ENCODE measurements around the gene CHMP1B.

Gene CHMP1B

GRCh38 chr18:11868230-11868629 is 17.0 kb downstream of the CHMP1B start:
- in situ Hi-C loops (cut with MboI; ENCODE audit: low pct_unique_long_range_greater_than_20kb, low sequenced_read_pairs, unreplicated experiment), result no loop called here
- no peak for TF ChIP-seq CTCF (IDR thresholded peaks at IDR 0.05; ENCODE audit: extremely low read depth, insufficient read depth, missing control alignments)
- no peak for DNase-seq (ENCODE audit: low spot score)

DNA sequence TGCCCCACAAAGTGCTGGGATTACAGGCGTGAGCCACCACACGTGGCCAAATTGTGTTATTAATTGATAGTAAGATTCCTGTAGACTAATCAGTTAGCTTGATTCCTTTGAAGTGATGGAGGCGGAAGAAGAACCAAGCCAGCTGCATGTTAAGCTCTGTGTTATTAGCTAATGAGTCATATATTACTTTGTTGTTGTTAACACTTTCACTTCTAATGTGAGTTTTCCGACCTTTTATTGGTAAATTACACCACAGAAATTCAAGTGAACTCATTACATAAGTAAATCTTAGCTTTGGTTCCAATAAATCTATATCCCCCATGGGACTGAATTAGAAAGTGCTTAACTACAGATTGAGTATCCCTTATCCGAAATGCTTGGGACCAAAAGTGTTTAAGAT is 20.3 kb downstream of the CHMP1B start:
- in situ Hi-C loops (cut with MboI; ENCODE audit: low pct_unique_long_range_greater_than_20kb, low sequenced_read_pairs, unreplicated experiment), result no loop called here
- TF ChIP-seq CTCF (IDR thresholded peaks at IDR 0.05; ENCODE audit: extremely low read depth, insufficient read depth, missing control alignments), result no peak
- DNase-seq (ENCODE audit: low spot score), result peak; percentile 57

DNA sequence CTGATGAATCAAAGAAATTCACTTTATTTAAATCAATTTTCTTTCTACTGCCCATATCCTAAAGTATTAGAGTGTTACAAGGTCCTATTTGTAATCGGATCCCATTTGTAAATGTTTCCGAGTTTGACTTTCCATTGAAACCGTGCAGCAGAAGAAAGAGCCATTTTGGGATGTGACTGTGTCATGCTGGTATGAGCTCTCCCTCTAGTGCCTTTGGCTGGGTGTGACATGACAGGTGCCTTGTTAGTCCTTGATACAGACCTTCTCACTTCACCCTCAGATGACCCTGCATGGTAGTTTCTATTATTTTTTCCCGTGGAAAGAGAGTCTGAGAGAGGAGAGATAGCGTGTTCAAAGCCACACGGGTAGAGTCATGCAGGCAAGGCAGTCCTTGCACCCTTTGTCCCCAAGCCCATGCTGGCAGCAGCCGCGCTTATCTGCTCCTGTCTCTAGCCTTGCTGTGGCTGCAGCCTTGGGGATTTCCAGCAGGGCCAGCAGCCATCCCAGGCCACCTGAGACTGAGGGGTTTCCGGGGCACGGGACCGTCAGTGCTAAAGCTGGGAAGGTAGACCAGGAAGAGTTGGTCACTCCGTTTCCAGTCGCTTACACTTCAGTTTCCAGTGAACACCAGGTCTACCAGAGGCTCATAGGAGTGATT is 21.4 kb downstream of the CHMP1B start:
- TF ChIP-seq CTCF (IDR thresholded peaks at IDR 0.05; ENCODE audit: extremely low read depth, insufficient read depth, missing control alignments), result peak; percentile 24
- peak; percentile 59 for DNase-seq (ENCODE audit: low spot score)
- in situ Hi-C loops (cut with MboI; ENCODE audit: low pct_unique_long_range_greater_than_20kb, low sequenced_read_pairs, unreplicated experiment), result no loop called here

DNA sequence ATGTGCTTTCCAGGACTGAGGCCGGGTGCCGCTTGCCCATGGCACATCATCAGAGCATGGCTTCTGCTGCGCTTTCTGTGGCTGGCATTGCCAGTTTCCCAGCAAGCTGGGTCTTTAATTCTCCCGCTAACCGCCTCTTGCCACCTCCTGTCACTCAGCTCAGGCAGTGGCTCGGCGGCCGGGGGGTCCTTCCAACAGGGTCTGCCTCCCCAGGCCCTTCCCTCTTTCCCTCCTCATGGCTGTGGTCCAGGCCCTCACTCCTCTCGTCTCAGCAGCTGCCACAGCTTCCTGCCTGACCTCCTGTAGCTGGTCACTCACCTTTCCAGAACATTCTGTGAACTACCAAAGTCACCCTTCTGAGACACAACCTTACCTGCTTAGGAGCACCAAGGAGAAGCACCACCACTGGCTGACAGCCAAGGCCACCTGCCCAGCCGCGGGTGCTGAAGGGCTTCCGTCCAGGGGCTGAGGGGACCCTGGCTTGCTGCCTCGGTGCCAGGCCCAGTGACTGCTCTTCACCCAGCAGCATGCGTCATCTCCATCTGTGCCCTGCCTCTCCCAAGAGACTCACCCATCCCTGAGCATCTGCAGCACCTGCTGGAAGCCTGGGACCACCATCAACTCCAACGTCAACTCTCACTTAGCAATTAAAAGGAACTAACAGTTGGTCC is 22.6 kb downstream of the CHMP1B start:
- in situ Hi-C loops (cut with MboI; ENCODE audit: low pct_unique_long_range_greater_than_20kb, low sequenced_read_pairs, unreplicated experiment), result no loop called here
- no peak for TF ChIP-seq CTCF (IDR thresholded peaks at IDR 0.05; ENCODE audit: extremely low read depth, insufficient read depth, missing control alignments)
- no peak for DNase-seq (ENCODE audit: low spot score)

- in situ Hi-C loops (cut with MboI; ENCODE audit: low pct_unique_long_range_greater_than_20kb, low sequenced_read_pairs, unreplicated experiment), result loop anchor here (25.0 kb wide), 1 partner anchor 87 kb away; no protein-coding TSS in a partner anchor
- DNase-seq (ENCODE audit: low spot score), result no peak
- TF ChIP-seq CTCF (IDR thresholded peaks at IDR 0.05; ENCODE audit: extremely low read depth, insufficient read depth, missing control alignments), result no peak
Observed at GRCh38 chr18:11874676-11875075, 23.5 kb downstream of the CHMP1B start.

DNA sequence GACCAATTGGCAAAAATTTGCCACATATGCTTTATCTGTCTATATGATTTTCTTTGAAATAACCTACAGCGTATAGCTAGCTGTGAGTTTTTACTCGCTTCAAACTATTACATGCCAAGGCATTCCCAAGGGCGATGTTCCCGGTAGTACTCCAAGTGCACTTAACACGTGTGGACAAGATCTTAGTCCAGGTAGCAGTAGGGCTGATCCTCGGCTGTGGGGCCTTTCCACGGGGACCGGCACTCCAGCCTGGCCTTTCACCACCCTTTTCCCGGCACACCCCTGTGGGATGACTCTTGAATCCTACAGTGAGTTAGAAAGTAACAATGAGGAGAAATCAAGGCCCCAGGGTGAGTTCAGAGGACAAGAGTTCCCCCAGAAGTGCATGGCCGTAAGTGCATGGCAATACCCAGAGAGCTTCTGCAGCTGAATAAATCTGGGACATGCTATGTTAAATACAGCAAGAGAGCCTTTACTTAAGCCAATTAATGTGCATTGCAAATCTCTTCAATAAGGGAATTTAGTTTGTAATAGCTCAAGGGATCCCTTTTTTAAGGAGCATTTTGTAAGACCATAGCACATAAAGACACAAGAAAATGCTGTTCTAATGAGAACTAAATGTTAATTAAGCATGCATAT is 26.4 kb downstream of the CHMP1B start:
- in situ Hi-C loops (cut with MboI; ENCODE audit: low pct_unique_long_range_greater_than_20kb, low sequenced_read_pairs, unreplicated experiment), result loop anchor here (25.0 kb wide), 1 partner anchor 90 kb away; no protein-coding TSS in a partner anchor

More for the DNA sequence above, 26.4 kb downstream of the CHMP1B start:
- DNase-seq (ENCODE audit: low spot score), result no peak
- no peak for TF ChIP-seq CTCF (IDR thresholded peaks at IDR 0.05; ENCODE audit: extremely low read depth, insufficient read depth, missing control alignments)

Data from GM13977 (cell line).